HepG2 (cell line): ENCODE data around the gene SUSD6. TPM values are rescaled to one million over a fixed set of nuclear protein-coding genes. Genes with fewer than 3 reads are reported as not detected.

Experiments used
- AGO2 ChIP-seq: fragments of 200-400 bp; formaldehyde crosslinking; optimal IDR thresholded peaks from 2 replicates; pipeline ENCODE3; 2017; ENCODE audit warnings: mild to moderate bottlenecking, low read depth, low read length, moderate library complexity
- FOXK2 ChIP-seq: fragments of 450-650 bp; IDR thresholded peaks from 2 replicates; pipeline ENCODE4 v1.6.1; 2016
- GATAD2A ChIP-seq: IDR thresholded peaks from 2 replicates; pipeline ENCODE4 v1.6.1; 2016
- KMT2B ChIP-seq: IDR thresholded peaks from 2 replicates; pipeline ENCODE4 v1.6.1; 2016; ENCODE audit warnings: missing genetic modification reagents, missing compliant biosample characterization
- NFKB2 ChIP-seq: sonication (generic); formaldehyde crosslinking; IDR thresholded peaks from 2 replicates; pipeline ENCODE4 v1.4.0; 2020; ENCODE audit warnings: missing genetic modification reagents, borderline replicate concordance
- PPARG ChIP-seq: conservative IDR thresholded peaks from 2 replicates; pipeline ENCODE4 v1.6.1; 2016; ENCODE audit warnings: missing biosample characterization, missing genetic modification reagents
- SRY ChIP-seq: sonication (generic); formaldehyde crosslinking; IDR thresholded peaks from 2 replicates; pipeline ENCODE4 v1.8.0; 2022; ENCODE audit warnings: mild to moderate bottlenecking, missing genetic modification reagents
- STAT5B ChIP-seq: sonication (generic); formaldehyde crosslinking; IDR thresholded peaks from 2 replicates; pipeline ENCODE4 v1.4.0; 2020; ENCODE audit warnings: missing genetic modification reagents
- ZBTB3 ChIP-seq: sonication (generic); formaldehyde crosslinking; IDR thresholded peaks from 2 replicates; pipeline ENCODE4 v1.4.0; 2020; ENCODE audit warnings: low read depth, mild to moderate bottlenecking, moderate library complexity, missing genetic modification reagents, borderline replicate concordance
- ZNF616 ChIP-seq: sonication (generic); formaldehyde crosslinking; IDR thresholded peaks from 2 replicates; pipeline ENCODE4 v1.5.0; 2020; ENCODE audit warnings: low read depth, mild to moderate bottlenecking, missing genetic modification reagents
- ZNF747 ChIP-seq: sonication (generic); formaldehyde crosslinking; IDR thresholded peaks from 2 replicates; pipeline ENCODE4 v1.8.1; 2023; ENCODE audit warnings: missing genetic modification reagents, mild to moderate bottlenecking, borderline replicate concordance
- polyA plus RNA-seq, 8 experiments: library from polyadenylated mRNA; depleted of rRNA in 3 of 8; stranded (reverse) in 7 of 8; unstranded in 1 of 8; fragments of >200 nt; fragmentation: Illumina TruSeq in 4 of 8; extraction: Trizol in 4 of 8; gene quantifications; 2 replicates each; pipeline versions ENCODE4 v1.2.1 to v1.2.3, GENCODE V29; 2011 to 2016; ENCODE audit warnings: low read depth in 4 of 8, missing spikeins in 1 of 8, mixed read lengths in 1 of 8; ENCODE audit not compliant: insufficient read depth in 1 of 8
- total RNA-seq, 5 experiments: library from RNA; depleted of rRNA; stranded (reverse); fragments of >200 nt; fragmentation: Illumina TruSeq; extraction: Trizol; gene quantifications; 2 replicates each; pipeline ENCODE4 v1.2.3, GENCODE V29; 2016; ENCODE audit warnings: low read depth in 1 of 5
- TF ChIP-seq, protein P1 (sequence below): sonication (generic); formaldehyde crosslinking; IDR thresholded peaks from 2 replicates; pipeline ENCODE4 v1.4.0; 2020; ENCODE audit warnings: missing genetic modification reagents
- TF ChIP-seq, protein P2 (sequence below): sonication (generic); formaldehyde crosslinking; IDR thresholded peaks from 2 replicates; pipeline ENCODE4 v1.5.0; 2020; ENCODE audit warnings: missing genetic modification reagents
- TF ChIP-seq, protein P3 (sequence below): sonication (generic); formaldehyde crosslinking; IDR thresholded peaks from 2 replicates; pipeline ENCODE4 v1.5.0; 2020; ENCODE audit warnings: mild to moderate bottlenecking, missing genetic modification reagents, borderline replicate concordance
- TF ChIP-seq, protein P4 (sequence below): IDR thresholded peaks from 2 replicates; pipeline ENCODE4 v1.6.1; 2018; ENCODE audit warnings: missing genetic modification reagents

The SUSD6 gene
- total and polyA plus RNA-seq, 2 of the 13 experiments (the other 11 are each of a cell fraction or from before 2014, with no cell fraction given): 7.2 to 7.4 TPM

DNA sequence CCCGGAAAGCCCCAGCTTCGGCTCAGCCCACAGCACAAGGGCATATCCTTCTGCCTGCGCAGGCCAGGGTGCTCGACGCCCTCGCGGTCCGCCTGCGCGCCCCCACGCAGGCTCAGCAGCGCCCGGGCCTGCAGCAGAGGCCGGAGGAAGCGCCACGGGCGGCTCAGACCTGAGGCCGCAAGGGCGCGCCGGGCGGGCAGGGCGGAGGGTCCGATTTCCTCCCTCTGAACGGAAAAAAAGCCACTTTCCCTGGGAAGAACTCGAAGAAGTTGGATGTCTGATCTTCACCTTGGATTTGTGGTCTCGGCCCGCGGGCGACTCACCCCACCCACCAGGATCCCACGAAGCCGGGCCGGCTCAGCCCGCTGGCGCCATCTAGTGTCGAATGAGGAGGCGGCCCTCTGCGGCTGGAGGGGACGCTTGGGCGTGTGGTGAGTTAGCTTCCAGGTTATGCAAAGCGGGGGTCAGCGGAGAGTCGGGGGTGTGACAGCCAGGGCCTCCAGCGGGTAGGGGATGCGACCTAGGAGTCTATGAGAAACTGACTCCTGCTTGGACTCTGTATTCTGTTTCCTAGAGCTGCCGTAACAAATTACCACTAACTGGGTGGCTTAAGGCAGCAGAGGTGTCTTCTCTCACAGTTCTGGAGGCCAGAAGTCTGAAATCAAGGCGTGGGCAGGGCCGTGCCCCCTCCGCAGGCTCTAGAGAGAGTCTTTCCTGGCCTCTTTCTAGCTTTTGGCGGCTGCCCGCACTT lies 115.5 kb downstream of the SUSD6 start (continued):
- TF ChIP-seq, protein P1, sequence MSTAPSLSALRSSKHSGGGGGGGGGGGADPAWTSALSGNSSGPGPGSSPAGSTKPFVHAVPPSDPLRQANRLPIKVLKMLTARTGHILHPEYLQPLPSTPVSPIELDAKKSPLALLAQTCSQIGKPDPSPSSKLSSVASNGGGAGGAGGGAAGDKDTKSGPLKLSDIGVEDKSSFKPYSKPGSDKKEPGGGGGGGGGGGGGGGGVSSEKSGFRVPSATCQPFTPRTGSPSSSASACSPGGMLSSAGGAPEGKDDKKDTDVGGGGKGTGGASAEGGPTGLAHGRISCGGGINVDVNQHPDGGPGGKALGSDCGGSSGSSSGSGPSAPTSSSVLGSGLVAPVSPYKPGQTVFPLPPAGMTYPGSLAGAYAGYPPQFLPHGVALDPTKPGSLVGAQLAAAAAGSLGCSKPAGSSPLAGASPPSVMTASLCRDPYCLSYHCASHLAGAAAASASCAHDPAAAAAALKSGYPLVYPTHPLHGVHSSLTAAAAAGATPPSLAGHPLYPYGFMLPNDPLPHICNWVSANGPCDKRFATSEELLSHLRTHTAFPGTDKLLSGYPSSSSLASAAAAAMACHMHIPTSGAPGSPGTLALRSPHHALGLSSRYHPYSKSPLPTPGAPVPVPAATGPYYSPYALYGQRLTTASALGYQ (CRISPR knock-in tag): no peak
- TF ChIP-seq SRY (CRISPR knock-in tag) (peak; percentile 53; the same call in 1 of the 2 replicates), ZNF616 (CRISPR knock-in tag) (peak; percentile 61; the same call in 1 of the 2 replicates), NFKB2 (CRISPR knock-in tag) (peak; percentile 22; the same call in 1 of the 2 replicates), ZNF747 (CRISPR knock-in tag) (0 out of 2 replicates have a peak, but pooled peaks have one; percentile 48), FOXK2 (no peak), AGO2 (no peak), STAT5B (no peak), PPARG (no peak), GATAD2A (CRISPR knock-in tag) (peak; percentile 38; the same call in 1 of the 2 replicates), KMT2B (no peak), ZBTB3 (CRISPR knock-in tag) (no peak)
- TF ChIP-seq, protein P2, sequence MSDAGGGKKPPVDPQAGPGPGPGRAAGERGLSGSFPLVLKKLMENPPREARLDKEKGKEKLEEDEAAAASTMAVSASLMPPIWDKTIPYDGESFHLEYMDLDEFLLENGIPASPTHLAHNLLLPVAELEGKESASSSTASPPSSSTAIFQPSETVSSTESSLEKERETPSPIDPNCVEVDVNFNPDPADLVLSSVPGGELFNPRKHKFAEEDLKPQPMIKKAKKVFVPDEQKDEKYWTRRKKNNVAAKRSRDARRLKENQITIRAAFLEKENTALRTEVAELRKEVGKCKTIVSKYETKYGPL (CRISPR knock-in tag): no peak
- TF ChIP-seq, protein P3, sequence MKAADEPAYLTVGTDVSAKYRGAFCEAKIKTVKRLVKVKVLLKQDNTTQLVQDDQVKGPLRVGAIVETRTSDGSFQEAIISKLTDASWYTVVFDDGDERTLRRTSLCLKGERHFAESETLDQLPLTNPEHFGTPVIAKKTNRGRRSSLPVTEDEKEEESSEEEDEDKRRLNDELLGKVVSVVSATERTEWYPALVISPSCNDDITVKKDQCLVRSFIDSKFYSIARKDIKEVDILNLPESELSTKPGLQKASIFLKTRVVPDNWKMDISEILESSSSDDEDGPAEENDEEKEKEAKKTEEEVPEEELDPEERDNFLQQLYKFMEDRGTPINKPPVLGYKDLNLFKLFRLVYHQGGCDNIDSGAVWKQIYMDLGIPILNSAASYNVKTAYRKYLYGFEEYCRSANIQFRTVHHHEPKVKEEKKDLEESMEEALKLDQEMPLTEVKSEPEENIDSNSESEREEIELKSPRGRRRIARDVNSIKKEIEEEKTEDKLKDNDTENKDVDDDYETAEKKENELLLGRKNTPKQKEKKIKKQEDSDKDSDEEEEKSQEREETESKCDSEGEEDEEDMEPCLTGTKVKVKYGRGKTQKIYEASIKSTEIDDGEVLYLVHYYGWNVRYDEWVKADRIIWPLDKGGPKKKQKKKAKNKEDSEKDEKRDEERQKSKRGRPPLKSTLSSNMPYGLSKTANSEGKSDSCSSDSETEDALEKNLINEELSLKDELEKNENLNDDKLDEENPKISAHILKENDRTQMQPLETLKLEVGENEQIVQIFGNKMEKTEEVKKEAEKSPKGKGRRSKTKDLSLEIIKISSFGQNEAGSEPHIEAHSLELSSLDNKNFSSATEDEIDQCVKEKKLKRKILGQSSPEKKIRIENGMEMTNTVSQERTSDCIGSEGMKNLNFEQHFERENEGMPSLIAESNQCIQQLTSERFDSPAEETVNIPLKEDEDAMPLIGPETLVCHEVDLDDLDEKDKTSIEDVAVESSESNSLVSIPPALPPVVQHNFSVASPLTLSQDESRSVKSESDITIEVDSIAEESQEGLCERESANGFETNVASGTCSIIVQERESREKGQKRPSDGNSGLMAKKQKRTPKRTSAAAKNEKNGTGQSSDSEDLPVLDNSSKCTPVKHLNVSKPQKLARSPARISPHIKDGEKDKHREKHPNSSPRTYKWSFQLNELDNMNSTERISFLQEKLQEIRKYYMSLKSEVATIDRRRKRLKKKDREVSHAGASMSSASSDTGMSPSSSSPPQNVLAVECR: peak; percentile 19; the same call in 1 of the 2 replicates
- TF ChIP-seq, protein P4, sequence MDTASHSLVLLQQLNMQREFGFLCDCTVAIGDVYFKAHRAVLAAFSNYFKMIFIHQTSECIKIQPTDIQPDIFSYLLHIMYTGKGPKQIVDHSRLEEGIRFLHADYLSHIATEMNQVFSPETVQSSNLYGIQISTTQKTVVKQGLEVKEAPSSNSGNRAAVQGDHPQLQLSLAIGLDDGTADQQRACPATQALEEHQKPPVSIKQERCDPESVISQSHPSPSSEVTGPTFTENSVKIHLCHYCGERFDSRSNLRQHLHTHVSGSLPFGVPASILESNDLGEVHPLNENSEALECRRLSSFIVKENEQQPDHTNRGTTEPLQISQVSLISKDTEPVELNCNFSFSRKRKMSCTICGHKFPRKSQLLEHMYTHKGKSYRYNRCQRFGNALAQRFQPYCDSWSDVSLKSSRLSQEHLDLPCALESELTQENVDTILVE (CRISPR knock-in tag): no peak
